Posterior cingulate gyrus (tissue), 11 donors: Measurements from ENCODE around the gene ERMAP.
"Not testable (repeated sequence)": the region's sequence is repeated elsewhere in the genome, so short reads cannot be mapped to it uniquely, and the experiment has no call there.

ENCODE experiments used
- DNase-seq, 10 donors: peaks; one replicate each; pipeline versions ENCODE4 v3.0.0 to v3.0.0-alpha.2; 2020 to 2021; ENCODE audit warnings: mixed read lengths in 3 of 10
- intact Hi-C: fragments of 100-400 bp; cut with DNase I; formaldehyde crosslinking; loops from one replicate; pipeline ENCODE4 v1.15.1; 2023

Gene ERMAP

GRCh38 chr1:42866549-42866948, 49.6 kb downstream of the ERMAP start:
- no peak for DNase-seq
- intact Hi-C loops = no loop called here

DNA sequence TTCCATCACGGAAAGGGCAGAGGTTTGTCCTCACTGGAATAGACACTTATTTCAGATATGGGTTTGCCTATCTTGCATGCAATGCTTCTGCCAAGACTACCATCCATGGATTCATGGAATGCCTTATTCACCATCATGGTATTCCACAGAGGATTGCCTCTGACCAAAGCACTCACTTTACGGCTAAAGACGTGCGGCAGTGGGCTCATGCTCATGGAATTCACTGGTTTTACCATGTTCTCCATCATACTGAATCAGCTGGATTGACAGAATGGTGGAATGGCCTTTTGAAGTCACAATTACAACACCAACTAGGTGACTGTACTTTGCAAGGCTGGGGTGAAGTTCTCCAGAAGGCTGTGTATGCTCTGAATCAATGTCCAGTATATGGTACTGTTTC, 51.5 kb downstream of the ERMAP start:
- intact Hi-C loops, DNase-seq: not testable (repeated sequence)

- intact Hi-C loops, DNase-seq: not testable (repeated sequence)
Measured at GRCh38 chr1:42869254-42869653, 52.3 kb downstream of the ERMAP start.

- intact Hi-C loops, DNase-seq: not testable (repeated sequence)
Measured at GRCh38 chr1:42869751-42870150, 52.8 kb downstream of the ERMAP start.

GRCh38 chr1:42873108-42873507, 56.2 kb downstream of the ERMAP start:
- DNase-seq = not testable (repeated sequence)

GRCh38 chr1:42873670-42874069, 56.7 kb downstream of the ERMAP start:
- intact Hi-C loops = no loop called here

More at GRCh38 chr1:42873108-42873507, 56.2 kb downstream of the ERMAP start:
- intact Hi-C loops = not testable (repeated sequence)

DNA sequence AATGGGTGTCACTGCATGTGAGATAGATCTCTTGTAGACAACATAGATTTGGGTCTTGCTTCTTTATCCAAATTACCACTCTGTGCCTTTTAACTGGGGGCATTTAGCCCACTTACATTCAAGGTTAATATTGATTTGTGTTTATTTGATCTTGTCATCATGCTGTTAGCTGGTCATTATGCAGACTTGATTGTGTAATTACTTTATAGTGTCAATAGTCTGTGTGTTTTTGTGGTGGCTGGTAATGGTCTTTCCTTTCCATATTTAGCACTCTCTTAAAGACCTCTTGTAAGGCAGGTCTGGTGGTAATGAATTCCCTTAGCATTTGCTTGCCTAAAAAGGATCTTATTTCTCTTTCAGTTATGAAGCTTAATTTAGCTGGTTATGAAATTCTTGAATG, 59.1 kb downstream of the ERMAP start:
- no peak for DNase-seq
- intact Hi-C loops = no loop called here

More at GRCh38 chr1:42873670-42874069, 56.7 kb downstream of the ERMAP start:
- no peak for DNase-seq

- intact Hi-C loops = no loop called here
- no peak for DNase-seq
Measured at GRCh38 chr1:42877380-42877779, 60.5 kb downstream of the ERMAP start.

GRCh38 chr1:42880384-42880783, 63.5 kb downstream of the ERMAP start:
- intact Hi-C loops = no loop called here
- DNase-seq = no peak

DNA sequence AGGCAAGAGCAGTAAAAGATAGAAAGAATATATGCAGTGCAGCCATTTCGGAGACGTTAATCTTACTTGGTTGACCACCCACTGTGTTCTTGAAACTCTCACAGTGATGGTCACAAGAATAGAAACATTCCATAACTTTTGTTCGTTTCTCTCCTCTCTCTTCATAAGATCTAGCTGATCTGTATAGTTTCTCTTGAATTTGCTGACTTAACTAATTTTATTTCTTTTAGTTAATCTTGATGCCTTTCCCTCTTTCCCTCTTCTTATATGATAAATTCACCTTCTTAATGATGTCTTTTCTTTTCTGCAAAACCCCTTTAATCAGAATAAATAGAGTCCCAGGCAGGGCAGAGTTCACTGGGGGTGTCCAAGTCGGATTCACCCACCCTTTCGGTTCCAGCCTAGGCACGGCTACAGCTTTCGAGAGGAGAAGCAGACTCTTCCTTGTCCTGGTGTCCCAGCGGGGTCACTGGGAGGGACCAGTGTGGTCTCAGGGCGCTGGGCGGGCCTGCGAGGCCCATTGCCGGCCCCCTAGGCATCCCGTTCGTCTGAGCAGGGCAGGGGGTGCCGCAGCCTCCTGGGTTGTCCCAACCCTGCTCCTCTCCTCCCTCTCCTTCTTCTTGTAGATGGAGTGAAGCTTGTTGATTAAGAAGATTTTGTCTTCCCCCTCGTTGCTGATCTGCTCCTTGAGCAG, 69.3 kb downstream of the ERMAP start:
- intact Hi-C loops = no loop called here
- no peak for DNase-seq

DNA sequence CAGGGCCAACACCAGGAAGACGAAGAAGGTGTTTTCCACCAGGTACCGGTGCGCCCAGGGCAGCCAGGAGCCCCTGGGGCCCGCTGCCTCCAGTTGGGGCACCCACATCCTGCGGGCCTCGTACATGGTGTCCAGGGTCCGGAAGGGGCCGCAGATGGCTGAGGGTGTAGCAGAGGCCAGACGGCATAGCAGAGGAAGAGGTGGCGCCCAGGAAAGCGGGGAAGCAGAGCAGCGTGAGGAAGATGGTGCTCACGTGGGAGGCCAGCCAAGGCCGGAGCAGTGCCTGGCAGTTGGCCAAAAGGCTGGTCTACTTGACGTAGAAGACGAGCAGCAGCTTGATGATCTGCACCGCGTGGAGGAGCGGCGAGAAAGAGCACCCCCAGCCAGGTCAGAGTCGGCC, 69.9 kb downstream of the ERMAP start:
- peak in 1 of 10 donors; percentile 77 for DNase-seq

GRCh38 chr1:42887366-42887765, 70.4 kb downstream of the ERMAP start:
- intact Hi-C loops = no loop called here
- peak in 1 of 10 donors; percentile 76 for DNase-seq

More for the DNA sequence above, 69.9 kb downstream of the ERMAP start:
- intact Hi-C loops = no loop called here

- DNase-seq = peak in 1 of 10 donors; percentile 72
- intact Hi-C loops = no loop called here
Measured at GRCh38 chr1:42888013-42888633, 71.2 kb downstream of the ERMAP start.

DNA sequence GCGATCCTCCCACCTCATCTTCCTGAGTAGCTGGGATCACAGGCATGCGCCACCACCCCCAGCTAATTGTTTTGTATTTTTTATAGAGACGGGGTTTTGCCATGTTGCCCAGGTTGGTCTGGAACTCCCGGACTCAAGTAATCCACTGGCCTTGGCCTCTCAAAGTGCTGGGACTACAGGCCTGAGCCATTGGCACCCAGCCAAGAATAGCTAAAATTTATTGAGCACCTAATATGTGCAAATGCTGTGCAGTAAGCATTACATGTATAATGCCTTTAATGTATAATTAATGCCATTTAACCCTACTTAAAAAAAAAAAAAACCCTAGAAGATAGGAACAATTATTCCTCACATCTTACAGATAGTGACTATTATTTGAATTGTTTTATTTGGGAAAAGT, 72.3 kb downstream of the ERMAP start:
- DNase-seq = no peak
- intact Hi-C loops = no loop called here

DNA sequence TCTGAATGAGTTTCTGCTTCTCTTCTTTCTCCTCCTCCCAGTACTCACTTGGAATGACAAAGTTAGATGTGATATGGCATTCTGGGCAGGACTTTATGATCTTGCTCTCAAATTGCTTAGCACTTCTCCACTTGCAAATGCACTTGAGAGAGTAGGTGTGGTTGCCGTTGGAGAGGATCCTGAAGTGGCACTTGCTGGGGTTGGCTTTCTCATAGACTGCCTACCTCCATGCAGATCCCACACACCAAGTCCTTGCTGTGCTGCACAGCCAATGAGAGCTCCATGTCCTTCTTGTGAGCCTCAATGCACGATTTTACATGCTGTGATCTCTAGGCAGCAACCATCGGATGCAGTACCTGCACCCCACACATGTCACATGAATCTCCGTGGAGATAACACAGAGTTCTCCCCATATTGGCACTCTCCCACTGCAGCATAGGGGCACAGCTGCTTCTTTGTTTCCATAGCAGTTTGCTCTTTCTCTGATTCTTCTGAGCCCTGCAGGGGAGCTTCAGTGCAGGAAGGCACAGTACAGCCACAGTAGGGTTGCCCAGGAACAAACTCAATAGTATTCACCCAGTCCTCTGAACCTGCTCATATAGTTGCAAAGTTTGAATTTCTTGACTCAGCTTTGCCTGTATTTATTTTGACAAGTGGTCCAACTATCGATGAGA, 74.7 kb downstream of the ERMAP start:
- intact Hi-C loops = no loop called here
- DNase-seq = peak in 5 of 10 donors; percentile 10 to 88 (median 29)
